Measurements from ENCODE around the gene CERS3. TPM values are rescaled to one million over a fixed set of nuclear protein-coding genes. Genes with fewer than 3 reads are reported as not detected.

Gene CERS3
- total RNA-seq, 1 donor: not detected

- no peak for TF ChIP-seq CTCF (IDR thresholded peaks at IDR 0.05; ENCODE audit: extremely low read depth, low read depth, low read length)
- no peak overlapping the region for H3K27ac ChIP-seq (ENCODE audit: low read depth, low read length)
- no peaks in the 10 kb centered on the region for H3K4me1 ChIP-seq (ENCODE audit: insufficient read depth, low read length)
- no peaks in the 10 kb centered on the region for H3K79me2 ChIP-seq (ENCODE audit: insufficient read depth, low read length)
- H4K20me1 ChIP-seq (ENCODE audit: insufficient read depth, low read length): no peaks in the 10 kb centered on the region
- no peaks in the 10 kb centered on the region for H3K27me3 ChIP-seq (ENCODE audit: insufficient read depth, low read length)
- H3K36me3 ChIP-seq (ENCODE audit: insufficient read depth, low read length): no peaks in the 10 kb centered on the region
- no peaks in the 10 kb centered on the region for H3K9me3 ChIP-seq (ENCODE audit: low read depth, low read length)
- H3K4me3 ChIP-seq (ENCODE audit: insufficient read depth, low read length): no peak overlapping the region
- H2AFZ ChIP-seq (ENCODE audit: low read length): no peak overlapping the region
- DNase-seq (ENCODE audit: insufficient read length, low spot score, missing footprints): no peak
- no peak overlapping the region for H3K4me2 ChIP-seq (ENCODE audit: insufficient read depth, low read length)
These were observed 13.5 kb upstream of the CERS3 start for GRCh38 chr15:100542290-100542689.

- Histone ChIP-seq H3K27me3 (ENCODE audit: insufficient read depth, low read length) (no peaks in the 10 kb centered on the region), H3K27ac (ENCODE audit: low read depth, low read length) (no peak overlapping the region), H3K4me2 (ENCODE audit: insufficient read depth, low read length) (no peak overlapping the region), H2AFZ (ENCODE audit: low read length) (no peak overlapping the region), H3K79me2 (ENCODE audit: insufficient read depth, low read length) (no peaks in the 10 kb centered on the region), H3K9me3 (ENCODE audit: low read depth, low read length) (no peaks in the 10 kb centered on the region), H3K4me1 (ENCODE audit: insufficient read depth, low read length) (no peaks in the 10 kb centered on the region), H3K4me3 (ENCODE audit: insufficient read depth, low read length) (no peak overlapping the region), H3K36me3 (ENCODE audit: insufficient read depth, low read length) (no peaks in the 10 kb centered on the region), H4K20me1 (ENCODE audit: insufficient read depth, low read length) (no peaks in the 10 kb centered on the region)
- no peak for TF ChIP-seq CTCF (IDR thresholded peaks at IDR 0.05; ENCODE audit: extremely low read depth, low read depth, low read length)
- DNase-seq (ENCODE audit: insufficient read length, low spot score, missing footprints): no peak
These were observed 8.6 kb upstream of the CERS3 start for GRCh38 chr15:100537331-100537730.

GRCh38 chr15:100536733-100537132, 8.0 kb upstream of the CERS3 start:
- no peak overlapping the region for H3K4me2 ChIP-seq (ENCODE audit: insufficient read depth, low read length)
- no peak overlapping the region for H2AFZ ChIP-seq (ENCODE audit: low read length)
- no peak for DNase-seq (ENCODE audit: insufficient read length, low spot score, missing footprints)
- H3K27ac ChIP-seq (ENCODE audit: low read depth, low read length): no peak overlapping the region
- H3K79me2 ChIP-seq (ENCODE audit: insufficient read depth, low read length): no peaks in the 10 kb centered on the region
- no peak overlapping the region for H3K4me3 ChIP-seq (ENCODE audit: insufficient read depth, low read length)
- no peak for TF ChIP-seq CTCF (IDR thresholded peaks at IDR 0.05; ENCODE audit: extremely low read depth, low read depth, low read length)
- H3K9me3 ChIP-seq (ENCODE audit: low read depth, low read length): no peaks in the 10 kb centered on the region
- H4K20me1 ChIP-seq (ENCODE audit: insufficient read depth, low read length): no peaks in the 10 kb centered on the region
- H3K36me3 ChIP-seq (ENCODE audit: insufficient read depth, low read length): no peaks in the 10 kb centered on the region
- no peaks in the 10 kb centered on the region for H3K4me1 ChIP-seq (ENCODE audit: insufficient read depth, low read length)
- H3K27me3 ChIP-seq (ENCODE audit: insufficient read depth, low read length): no peaks in the 10 kb centered on the region

GRCh38 chr15:100533886-100534285, 5.1 kb upstream of the CERS3 start:
- no peaks in the 10 kb centered on the region for H3K79me2 ChIP-seq (ENCODE audit: insufficient read depth, low read length)
- no peak overlapping the region for H2AFZ ChIP-seq (ENCODE audit: low read length)
- no peak overlapping the region for H3K4me3 ChIP-seq (ENCODE audit: insufficient read depth, low read length)
- no peaks in the 10 kb centered on the region for H3K4me1 ChIP-seq (ENCODE audit: insufficient read depth, low read length)
- no peak overlapping the region for H3K27ac ChIP-seq (ENCODE audit: low read depth, low read length)
- H3K4me2 ChIP-seq (ENCODE audit: insufficient read depth, low read length): no peak overlapping the region
- TF ChIP-seq CTCF (IDR thresholded peaks at IDR 0.05; ENCODE audit: extremely low read depth, low read depth, low read length): no peak
- no peaks in the 10 kb centered on the region for H3K9me3 ChIP-seq (ENCODE audit: low read depth, low read length)
- H3K27me3 ChIP-seq (ENCODE audit: insufficient read depth, low read length): no peaks in the 10 kb centered on the region
- no peak for DNase-seq (ENCODE audit: insufficient read length, low spot score, missing footprints)
- no peaks in the 10 kb centered on the region for H3K36me3 ChIP-seq (ENCODE audit: insufficient read depth, low read length)
- H4K20me1 ChIP-seq (ENCODE audit: insufficient read depth, low read length): no peaks in the 10 kb centered on the region

Data from osteoblast (primary cell).